NCI-H82 treated with DMSO at 0.1 percent for 48 hours (cell line): ENCODE data around the gene KLHDC3.
A peak's percentile ranks its signal among the peaks of the same experiment; 100 is the strongest.

ENCODE experiments used
- DNase-seq: peaks from one replicate; lab custom pipeline; 2025; ENCODE audit not compliant: unreplicated experiment; lab: John Stamatoyannopoulos, UW

Gene KLHDC3, protein sequence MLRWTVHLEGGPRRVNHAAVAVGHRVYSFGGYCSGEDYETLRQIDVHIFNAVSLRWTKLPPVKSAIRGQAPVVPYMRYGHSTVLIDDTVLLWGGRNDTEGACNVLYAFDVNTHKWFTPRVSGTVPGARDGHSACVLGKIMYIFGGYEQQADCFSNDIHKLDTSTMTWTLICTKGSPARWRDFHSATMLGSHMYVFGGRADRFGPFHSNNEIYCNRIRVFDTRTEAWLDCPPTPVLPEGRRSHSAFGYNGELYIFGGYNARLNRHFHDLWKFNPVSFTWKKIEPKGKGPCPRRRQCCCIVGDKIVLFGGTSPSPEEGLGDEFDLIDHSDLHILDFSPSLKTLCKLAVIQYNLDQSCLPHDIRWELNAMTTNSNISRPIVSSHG

DNA sequence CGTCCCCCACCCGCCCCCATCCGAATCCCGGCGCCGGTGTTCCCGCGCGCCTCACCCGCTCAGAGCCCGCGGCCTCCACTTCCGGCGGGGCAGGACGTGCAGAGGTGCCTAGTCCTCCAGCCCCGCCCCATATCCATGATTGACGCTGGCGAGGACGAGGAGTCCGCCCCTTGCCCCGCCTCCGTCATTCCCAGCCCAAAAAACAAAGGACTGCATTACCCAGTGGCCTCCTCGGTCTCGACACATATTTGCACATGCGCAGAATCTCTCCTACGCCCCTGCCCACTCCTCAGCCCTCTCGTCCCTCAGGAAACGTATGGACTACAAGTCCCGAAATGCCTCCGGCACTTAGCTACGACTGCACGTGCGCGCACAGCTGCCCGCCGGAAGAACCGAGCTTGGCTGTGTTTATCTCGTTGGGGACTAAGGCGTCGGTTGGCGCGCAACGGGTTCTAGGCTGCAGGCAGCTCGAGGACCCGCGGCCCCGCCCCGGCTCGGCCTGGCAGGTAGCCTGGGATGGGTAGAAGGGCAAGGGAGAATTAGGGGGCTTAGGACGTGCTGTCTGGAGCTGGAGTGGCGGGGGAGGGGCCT, at the start of gene KLHDC3, which contains the start of gene MEA1:
Gene KLHDC3 (plus strand): TSS at position 407 of the 591 bp plus-strand sequence. CDS start 2,944 bp downstream, outside the sequence.
Gene MEA1 (minus strand): TSS at position 104 of the 591 bp plus-strand sequence. CDS start 133 bp downstream, outside the sequence.
- peak; percentile 100 for DNase-seq

GRCh38 chr6:42966571-42966970, 47.5 kb upstream of the KLHDC3 start:
- DNase-seq: no peak

DNA sequence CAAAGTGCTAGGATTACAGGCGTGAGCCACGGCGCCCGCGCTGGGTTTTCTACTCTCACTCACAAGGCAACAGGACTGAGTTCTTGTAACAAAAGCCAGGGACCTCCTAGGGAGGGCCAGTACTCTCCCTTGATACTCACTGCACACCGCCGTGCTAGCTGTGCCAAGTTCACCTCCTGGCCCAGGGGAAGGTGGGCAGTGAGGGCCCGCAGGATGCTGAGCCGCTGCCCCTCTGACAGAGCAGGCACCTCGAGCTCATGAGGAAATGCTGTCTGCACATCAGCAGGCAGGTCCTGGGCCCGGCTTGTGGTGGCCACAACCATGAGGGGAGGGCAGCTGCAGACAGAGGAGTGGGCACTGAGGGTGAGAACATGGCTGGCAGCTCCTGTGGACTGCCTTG, 46.8 kb upstream of the KLHDC3 start:
- no peak for DNase-seq

DNA sequence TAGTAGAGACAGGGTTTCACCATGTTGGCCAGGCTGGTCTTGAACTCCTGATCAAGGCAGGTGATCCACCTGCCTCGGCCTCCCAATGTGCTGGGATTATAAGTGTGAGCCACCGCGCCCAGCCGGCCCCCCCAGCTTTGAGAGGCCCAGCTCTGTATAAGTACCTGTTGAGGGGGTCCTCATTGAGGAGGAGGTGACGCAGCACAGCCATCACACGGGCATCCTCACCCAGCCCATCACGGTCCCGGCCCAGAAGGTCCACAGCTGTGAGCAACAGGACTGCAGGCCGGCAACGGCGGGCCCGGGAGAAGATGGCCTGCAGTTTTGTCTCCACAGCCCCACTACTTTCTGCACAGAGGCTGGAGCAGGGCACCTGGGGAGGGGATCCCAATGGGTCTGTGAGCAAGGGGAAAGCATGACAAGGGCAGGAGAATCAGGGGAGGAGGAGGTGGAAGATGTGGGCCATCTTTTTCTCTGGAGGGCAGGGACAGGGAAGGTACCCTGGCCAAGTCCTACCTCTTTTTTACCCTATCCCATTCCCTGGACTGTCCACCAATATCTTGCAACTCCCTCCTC, 45.8 kb upstream of the KLHDC3 start:
- DNase-seq: no peak

DNA sequence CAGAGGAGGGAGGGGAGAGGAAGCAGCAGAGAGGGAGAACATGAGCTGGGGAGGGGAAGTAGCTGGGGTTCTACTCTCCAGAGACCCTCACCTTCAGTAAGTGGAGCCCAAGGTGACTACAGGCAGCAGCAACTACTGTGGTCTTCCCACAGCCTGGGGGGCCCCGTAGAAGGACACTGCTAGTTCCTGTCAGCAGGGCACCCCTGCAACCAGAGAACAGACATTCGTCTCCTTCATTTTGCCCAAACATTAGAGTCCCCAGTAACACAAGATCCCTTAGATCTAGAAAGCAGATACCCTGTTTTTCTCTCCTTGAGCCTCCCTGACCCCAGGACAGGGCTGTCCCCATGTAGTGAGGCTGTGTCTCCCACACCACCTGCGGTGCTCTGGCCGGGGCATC, 45.3 kb upstream of the KLHDC3 start:
- no peak for DNase-seq

- DNase-seq: no peak
Observed at GRCh38 chr6:42969431-42969830, 44.6 kb upstream of the KLHDC3 start.

DNA sequence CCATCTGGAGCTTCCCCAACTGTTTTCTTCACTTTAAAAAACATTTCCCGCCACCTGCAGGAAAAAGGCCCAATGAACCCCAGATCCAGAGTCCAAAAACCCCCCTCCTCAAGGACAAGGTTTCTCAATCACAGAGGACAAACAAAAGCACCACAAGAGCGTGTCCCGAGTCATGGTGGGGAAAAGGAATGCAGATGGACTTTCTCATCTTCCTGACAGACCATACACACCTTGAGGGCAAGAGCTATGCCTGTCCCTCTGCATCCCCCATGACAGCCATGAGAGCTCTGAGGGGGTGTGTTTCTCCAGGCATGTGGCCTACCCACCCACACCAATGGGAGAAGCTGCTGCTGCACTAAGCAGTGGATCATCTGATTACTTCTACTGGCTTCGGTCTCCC, 44.1 kb upstream of the KLHDC3 start:
- DNase-seq: no peak

DNA sequence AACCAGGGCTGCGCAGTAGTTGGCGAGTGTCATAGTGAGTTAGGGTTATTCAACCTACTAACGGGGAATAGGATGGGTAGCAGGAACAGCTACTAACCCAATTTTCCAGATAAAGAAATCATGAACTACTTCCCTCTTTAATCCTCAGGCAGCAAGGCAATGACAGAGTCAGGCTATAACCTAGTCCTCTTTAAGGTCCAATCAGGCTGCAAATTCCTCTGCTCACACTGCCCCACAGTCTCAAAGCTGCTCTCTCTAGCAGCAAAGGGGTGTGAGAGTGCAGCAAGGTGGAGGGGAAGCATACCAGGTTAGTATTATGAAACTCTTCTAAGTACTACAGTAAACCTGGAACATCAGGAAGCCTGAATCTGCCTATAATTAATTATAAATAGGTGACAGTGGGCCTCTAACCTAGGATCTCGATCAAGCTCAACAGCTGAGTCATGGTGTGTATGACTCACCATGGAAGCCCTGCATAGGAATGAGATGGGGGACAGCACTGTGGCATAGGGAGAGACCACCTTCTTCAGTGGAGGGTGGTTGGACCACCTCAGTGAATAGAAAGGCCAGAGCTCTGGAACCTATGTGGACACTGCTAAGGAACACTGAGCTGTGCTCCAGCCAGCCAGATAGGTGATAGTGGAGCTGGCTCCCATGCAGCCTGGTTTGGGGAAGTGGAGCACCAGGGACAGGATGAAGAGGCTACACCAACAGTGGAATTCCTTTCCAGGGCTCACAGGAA, 43.0 kb upstream of the KLHDC3 start:
- DNase-seq: no peak

DNA sequence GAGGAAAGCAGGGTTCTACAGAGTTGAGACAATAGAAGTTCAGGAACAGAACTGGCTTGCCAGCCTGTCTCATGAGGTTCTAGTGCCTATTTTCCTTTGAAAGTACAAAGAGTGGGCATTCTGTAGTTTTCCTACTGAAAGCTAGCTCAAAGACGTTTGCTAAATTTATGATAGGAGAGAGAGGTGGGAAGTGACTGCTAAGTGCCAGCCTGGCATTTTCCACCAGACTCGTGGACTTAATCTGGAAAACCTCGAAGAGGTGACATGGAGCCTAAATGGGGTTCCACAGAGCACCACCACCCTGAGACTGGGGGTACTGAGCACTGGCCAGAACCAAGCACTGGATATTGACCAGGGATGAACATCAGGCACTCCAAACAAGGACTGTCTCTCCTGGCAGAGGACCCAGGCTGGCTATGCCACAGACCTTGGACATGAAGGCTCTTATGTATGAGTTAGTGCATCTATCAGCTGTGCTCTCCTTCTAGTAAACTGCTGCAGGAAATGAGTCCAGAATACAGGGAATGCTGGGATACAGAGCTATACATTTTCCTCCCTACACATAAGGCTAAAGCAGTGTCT, 42.2 kb upstream of the KLHDC3 start:
- DNase-seq: no peak

DNA sequence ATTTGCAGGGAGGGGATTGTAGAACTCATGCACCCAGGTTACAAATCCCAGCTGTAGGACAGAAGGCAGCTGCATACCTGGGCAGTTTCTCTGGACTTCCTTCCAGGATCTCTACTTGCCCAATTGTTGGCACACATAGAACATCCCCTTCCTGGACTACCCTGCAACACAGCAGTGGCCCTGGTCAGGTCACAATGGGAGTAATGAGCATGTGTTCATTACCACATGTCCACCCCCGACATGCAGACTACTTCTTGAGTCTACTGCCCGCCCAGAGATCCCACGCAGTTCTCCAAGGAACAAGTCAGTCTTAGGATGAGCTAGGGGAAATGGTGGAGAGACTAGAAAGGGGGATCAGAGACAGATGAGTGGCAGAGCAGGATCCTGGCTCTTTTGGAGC, 40.1 kb upstream of the KLHDC3 start:
- DNase-seq: no peak

DNA sequence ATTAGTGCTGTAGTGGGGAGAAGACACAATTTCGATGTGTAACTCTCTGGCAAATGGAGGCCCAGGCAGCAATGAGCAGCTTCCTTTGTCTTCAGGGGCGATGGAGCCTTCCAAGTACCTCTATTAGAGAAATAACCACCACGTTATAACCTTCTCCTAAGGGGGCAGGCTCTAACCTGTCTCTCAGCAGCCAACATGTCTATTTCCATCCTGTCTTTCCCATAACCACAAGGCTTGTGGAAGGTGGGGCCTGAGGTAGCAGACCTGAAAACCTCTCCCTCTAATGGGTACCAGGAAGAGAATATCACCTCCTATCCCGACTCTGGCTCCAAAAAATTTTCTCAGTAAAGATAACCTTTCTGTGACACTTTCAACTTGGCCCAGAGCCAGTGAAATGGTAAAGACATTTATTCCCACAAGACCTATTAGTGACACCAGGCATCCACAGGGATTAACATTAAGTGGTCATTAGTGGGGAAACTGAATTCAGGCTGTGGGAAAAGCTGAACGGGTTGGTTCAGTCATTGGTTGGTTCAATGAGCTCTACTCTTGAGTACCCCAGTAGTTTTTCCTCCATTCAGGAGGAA, 39.0 kb upstream of the KLHDC3 start:
- DNase-seq: peak; percentile 19

DNA sequence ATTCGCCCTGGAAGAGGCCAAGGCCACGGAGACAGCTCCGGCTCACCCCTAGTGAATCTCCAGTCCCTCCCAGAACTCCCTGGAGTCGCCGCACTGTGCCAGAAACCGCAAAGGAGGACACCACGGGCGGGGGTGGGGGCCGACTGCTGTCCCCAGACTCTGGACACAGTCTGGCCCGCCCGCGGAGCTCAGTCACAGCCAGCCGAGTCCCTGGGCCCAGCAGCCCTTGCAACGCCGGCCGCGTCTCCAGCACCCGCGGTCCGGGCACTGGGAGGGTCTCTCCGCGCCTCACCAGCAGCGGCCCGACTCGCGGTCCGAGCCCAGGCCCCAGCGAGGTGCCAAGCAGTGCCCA, 35.6 kb upstream of the KLHDC3 start:
- no peak for DNase-seq

GRCh38 chr6:42978839-42979522, 35.1 kb upstream of the KLHDC3 start, which contains the start of gene PEX6:
PEX6 (minus strand) TSS chr6:42979181; CDS start chr6:42979150, 31 bp downstream.
- peak; percentile 86 for DNase-seq

GRCh38 chr6:42979523-42980177, 34.4 kb upstream of the KLHDC3 start:
- DNase-seq: no peak

GRCh38 chr6:42981836-42982235, 32.2 kb upstream of the KLHDC3 start:
- no peak for DNase-seq

GRCh38 chr6:42984001-42984923, 29.8 kb upstream of the KLHDC3 start, which contains the start of gene PPP2R5D:
PPP2R5D (plus strand) TSS chr6:42984570; CDS start chr6:42984678, 108 bp downstream.
- DNase-seq: peak; percentile 99

GRCh38 chr6:42984924-42985475, 29.0 kb upstream of the KLHDC3 start:
- no peak for DNase-seq
